GM21717 (cell line): Measurements from ENCODE around the gene MGMT.

ENCODE experiments used
- ATAC-seq: cut with Tn5 transposase; IDR thresholded peaks from one replicate; pipeline ENCODE4 v1.9.1; 2021; ENCODE audit warnings: mild to moderate bottlenecking, moderate library complexity; ENCODE audit not compliant: unreplicated experiment

MGMT gene

GRCh38 chr10:129615381-129615780 lies 148.3 kb downstream of the MGMT start:
- ATAC-seq = no peak

- no peak for ATAC-seq
Observed at GRCh38 chr10:129615921-129616525, 149.0 kb downstream of the MGMT start.

DNA sequence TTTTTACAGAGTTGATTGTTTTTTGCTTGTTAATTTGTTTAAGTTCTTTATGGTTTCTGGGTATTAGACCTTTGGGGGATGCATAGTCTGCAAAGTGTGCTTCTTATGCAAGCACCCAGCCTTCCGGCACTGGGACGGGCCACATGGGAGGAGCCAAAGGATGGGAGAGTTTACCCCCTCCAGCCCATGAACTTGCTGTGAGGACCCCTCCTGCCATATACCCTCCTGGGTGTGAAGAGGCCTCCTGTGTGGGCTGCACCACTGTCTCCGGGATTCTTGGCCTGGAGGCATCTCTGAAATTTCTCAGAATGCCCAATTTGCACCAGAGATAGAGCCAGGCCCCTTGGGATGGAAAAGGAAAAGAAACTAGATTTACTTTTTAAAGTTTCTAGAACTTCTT lies 150.7 kb downstream of the MGMT start:
- no peak for ATAC-seq

DNA sequence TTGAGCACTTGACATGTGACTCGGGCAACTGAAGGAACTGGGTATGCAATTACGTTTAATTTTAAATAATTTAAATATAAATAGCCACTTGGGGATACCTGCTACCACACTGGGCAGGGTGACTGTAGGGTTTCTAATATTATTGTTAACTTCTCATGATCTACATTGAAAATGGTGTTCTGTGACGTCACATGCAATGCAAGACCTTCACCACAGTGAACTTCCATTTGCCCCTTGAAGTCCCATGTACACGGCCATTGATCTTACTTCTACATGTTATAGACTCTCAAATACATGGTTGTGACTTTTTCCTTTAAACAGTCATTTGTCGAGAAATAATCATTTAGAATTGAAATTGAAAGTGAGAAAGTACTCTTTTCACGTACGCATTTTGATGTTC lies 154.0 kb downstream of the MGMT start:
- no peak for ATAC-seq

- ATAC-seq = no peak
Observed at GRCh38 chr10:129621693-129622092, 154.7 kb downstream of the MGMT start.

DNA sequence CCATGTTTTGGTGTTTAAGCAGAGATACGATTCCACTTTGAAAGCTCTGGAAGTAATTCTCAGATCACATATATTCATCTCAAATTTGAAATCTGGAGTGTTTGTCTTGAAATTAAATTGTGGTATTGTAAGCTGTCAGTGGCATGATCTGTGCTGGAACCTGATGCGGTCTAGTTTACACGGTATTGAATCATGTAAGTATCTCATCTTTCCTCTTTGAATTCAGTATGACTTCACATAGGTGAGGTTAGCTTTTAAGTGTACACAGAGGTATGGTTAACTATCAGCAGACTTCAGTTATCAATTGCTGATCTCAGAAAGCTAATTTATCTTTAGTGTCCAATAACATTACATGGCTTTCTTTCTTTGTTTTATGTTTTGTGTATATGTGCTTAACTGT lies 155.2 kb downstream of the MGMT start:
- ATAC-seq = no peak

- no peak for ATAC-seq
Observed at GRCh38 chr10:129622736-129623135, 155.7 kb downstream of the MGMT start.

DNA sequence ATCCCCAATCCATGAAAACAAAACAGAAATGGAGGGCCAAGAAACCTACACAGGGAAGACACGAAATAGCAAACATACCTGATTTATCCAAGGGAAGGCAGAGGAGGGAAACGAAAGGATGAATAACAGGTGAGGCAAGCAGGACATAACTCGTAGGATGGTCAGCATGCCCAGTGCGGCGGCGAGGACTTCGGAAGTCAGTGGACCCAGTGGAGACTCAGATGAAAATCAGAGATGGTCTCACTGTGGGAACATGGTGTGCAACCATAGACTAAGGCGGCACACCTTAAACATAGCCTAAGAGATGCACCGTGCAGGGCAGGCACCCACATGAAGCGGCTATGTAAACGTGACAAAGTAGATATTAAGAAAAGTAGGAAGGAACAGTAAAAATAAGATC lies 157.5 kb downstream of the MGMT start:
- no peak for ATAC-seq

DNA sequence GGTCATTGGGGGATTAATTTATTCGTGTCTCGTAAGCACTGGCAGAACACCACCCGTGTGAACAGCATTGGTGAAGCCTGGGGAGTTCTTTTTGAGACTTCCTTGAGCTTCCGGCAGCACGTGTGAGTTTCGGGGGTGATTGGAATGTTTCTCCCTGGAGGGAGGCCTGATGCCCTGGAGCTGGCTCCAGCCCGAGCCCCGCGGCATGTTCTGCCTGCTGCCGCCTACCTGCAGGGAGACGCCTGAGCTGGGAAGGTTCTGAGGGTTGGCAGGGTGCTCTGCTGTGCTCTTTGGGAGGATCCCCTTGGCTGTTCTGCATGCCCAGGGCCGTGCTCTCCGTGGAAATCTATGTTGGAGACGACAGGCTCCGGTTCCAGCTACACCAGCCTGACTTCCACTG lies 159.3 kb downstream of the MGMT start:
- no peak for ATAC-seq

GRCh38 chr10:129626796-129627435 lies 159.9 kb downstream of the MGMT start:
- ATAC-seq = no peak

DNA sequence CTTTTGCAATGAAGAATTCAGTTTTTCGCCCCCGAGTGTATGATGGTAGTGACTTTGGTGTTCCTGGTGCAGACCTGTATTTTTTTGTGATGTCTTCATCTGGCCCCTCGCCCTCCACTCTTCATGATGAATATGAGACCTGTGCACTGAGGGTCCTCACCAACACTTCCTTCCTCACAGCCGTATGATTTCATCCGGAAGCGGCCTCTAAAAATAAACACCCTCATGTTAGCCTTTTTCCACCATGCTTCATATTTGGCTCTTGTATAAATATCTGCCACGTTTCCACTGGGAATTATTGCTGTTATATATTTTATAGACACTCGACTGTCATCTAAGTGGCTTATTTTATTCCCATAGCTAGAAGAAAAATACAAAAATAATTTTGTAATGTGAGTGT lies 160.4 kb downstream of the MGMT start:
- ATAC-seq = no peak

GRCh38 chr10:129628823-129629222 lies 161.8 kb downstream of the MGMT start:
- no peak for ATAC-seq

GRCh38 chr10:129629911-129630310 lies 162.9 kb downstream of the MGMT start:
- no peak for ATAC-seq

GRCh38 chr10:129631006-129631405 lies 164.0 kb downstream of the MGMT start:
- ATAC-seq = no peak

- no peak for ATAC-seq
Observed at GRCh38 chr10:129631870-129632623, 165.0 kb downstream of the MGMT start.

GRCh38 chr10:129637010-129637409 lies 170.0 kb downstream of the MGMT start:
- no peak for ATAC-seq

- ATAC-seq = no peak
Observed at GRCh38 chr10:129637846-129638245, 170.8 kb downstream of the MGMT start.

GRCh38 chr10:129641351-129641750 lies 174.3 kb downstream of the MGMT start:
- no peak for ATAC-seq

GRCh38 chr10:129641982-129642381 lies 174.9 kb downstream of the MGMT start:
- no peak for ATAC-seq

DNA sequence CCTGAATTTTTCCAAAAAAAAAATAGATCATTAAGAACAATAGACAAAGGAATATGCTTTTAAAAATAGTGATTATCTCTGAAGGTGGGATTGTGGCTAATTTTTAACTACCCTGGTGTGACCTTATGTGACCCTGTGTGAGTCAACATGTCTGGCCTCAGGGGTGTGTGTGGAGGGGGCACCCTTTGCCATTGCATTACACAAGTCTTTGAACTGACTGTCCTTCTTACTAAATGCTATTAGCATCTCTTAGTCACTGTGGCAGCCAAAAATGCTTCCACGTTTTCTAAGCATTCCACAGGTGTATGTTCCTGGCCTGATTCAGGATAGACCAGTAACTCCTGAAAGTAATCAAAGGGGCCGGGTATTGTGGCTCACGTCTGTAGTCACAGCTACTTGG lies 175.4 kb downstream of the MGMT start:
- ATAC-seq = no peak

DNA sequence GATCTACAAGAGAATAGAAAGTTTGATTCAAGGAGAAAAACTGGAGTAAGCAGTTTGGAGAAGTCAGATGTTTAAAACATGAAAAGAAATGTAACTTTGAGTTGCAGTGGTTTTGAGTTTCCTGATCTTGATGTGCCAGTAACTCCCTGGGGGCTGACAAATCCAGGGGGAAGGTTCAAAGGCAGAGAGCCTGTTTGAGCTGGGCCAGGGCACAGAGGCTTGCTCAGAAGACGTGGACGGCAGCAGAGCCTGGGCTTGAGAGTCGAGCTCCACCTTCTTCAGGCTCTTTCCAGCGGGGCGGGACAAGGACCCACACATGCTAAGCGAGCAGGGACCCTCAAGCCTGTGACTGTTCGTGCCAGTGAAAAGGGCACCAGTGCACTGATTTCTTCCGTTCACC lies 176.2 kb downstream of the MGMT start:
- no peak for ATAC-seq

DNA sequence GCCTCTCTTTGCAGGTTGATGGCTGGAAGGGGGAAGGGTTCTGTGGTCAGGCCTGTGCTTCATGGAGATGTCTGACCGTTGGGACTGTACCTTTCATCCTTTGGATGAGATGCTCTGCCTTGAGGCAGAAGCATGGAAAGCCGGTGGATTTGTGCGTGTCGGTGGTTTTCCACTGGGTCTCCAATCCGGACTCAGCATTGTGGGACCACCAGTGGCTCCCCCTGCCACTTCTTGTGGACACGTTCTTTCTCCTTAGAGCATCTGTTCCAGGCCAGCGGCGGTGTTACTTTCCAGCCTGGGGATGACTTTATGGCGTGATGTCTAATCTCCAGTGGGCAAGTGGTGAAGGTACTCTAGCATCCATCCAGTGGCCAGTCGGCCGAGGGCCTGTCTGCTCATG lies 178.4 kb downstream of the MGMT start:
- ATAC-seq = no peak
